Lung (tissue), 12 donors: ENCODE results near the gene NPTN. TPM values are rescaled to one million over a fixed set of nuclear protein-coding genes. Genes with fewer than 3 reads are reported as not detected.

Experiments used
- ATAC-seq: fragments of 200-7000 bp; cut with Tn5 transposase; one replicate; pipeline ENCODE4 v1.9.1; 2020; ENCODE audit warnings: moderate number of reproducible peaks; ENCODE audit not compliant: insufficient read depth, low FRiP score
- DNase-seq, 3 donors: peaks; one replicate each; pipeline ENCODE4 v3.0.0-alpha.2; 2013 to 2017
- H3K27ac ChIP-seq, 2 donors: one replicate each; pipeline ENCODE4 v1.5.1; 2013; ENCODE audit warnings: mild to moderate bottlenecking in 2 of 2, moderate library complexity in 2 of 2, control low read depth in 1 of 2, inconsistent platforms in 1 of 2, low read depth in 1 of 2, low read length in 1 of 2
- H3K27me3 ChIP-seq, 3 donors: one replicate each; pipeline ENCODE4 v1.5.1; 2013; ENCODE audit warnings: low read length in 2 of 3; ENCODE audit not compliant: control insufficient read depth in 3 of 3, insufficient read depth in 3 of 3
- H3K36me3 ChIP-seq, 4 donors: one replicate each; pipeline ENCODE4 v1.5.1; 2013; ENCODE audit warnings: low read length in 4 of 4, mild to moderate bottlenecking in 1 of 4, moderate library complexity in 1 of 4; ENCODE audit not compliant: control insufficient read depth in 4 of 4, insufficient read depth in 4 of 4
- H3K4me1 ChIP-seq, 5 donors: one replicate each; pipeline ENCODE4 v1.5.1; 2013; ENCODE audit warnings: low read length in 5 of 5, mild to moderate bottlenecking in 2 of 5, moderate library complexity in 1 of 5; ENCODE audit not compliant: control insufficient read depth in 5 of 5, insufficient read depth in 5 of 5
- H3K4me3 ChIP-seq: one replicate; pipeline ENCODE4 v1.5.1; 2013; ENCODE audit warnings: mild to moderate bottlenecking, control low read depth, moderate library complexity
- H3K9ac ChIP-seq, 2 donors: one replicate each; pipeline ENCODE4 v1.5.1; 2013; ENCODE audit warnings: low read length in 2 of 2, control low read depth in 1 of 2; ENCODE audit not compliant: insufficient read depth in 1 of 2
- H3K9me3 ChIP-seq, 4 donors: one replicate each; pipeline ENCODE4 v1.5.1; 2013; ENCODE audit warnings: low read length in 3 of 4, mild to moderate bottlenecking in 1 of 4, moderate library complexity in 1 of 4; ENCODE audit not compliant: control insufficient read depth in 4 of 4, insufficient read depth in 3 of 4
- CTCF ChIP-seq: IDR thresholded peaks from 2 replicates; pipeline ENCODE4 v1.5.1; 2012; ENCODE audit warnings: mild to moderate bottlenecking; ENCODE audit errors: control extremely low read depth, extremely low read depth
- WGBS, 2 donors: extraction: QIAGEN DNeasy Blood & Tissue Kit; methylation state at CpG; one replicate each; pipeline ENCODE4 v1.1.7; 2013; 5-methylcytosine and 5-hydroxymethylcytosine counted together
- polyA plus RNA-seq, 2 donors: library from polyadenylated mRNA; stranded (reverse); fragments of 200-250 nt; gene quantifications; one replicate each; pipeline ENCODE4 v1.2.1, GENCODE V29; 2013
- total RNA-seq, 2 donors: library from RNA; depleted of rRNA in 1 of 2; stranded (reverse); fragments of >200 nt in 1 of 2; gene quantifications; one replicate each; pipeline ENCODE4 v1.2.1, GENCODE V29; 2014 to 2021
- donor health status: control.
- donor health status: control.
- donor health status: Bipolar disorder and iron deficiency.
- donor health status: healthy.
- donor health status: DM: yes; HTN: yes; CAD: no.

The NPTN gene
- total and polyA plus RNA-seq, 4 donors, result 34.1 to 148 (median 122) TPM

GRCh38 chr15:73617913-73618312, 15.3 kb downstream of the NPTN start:
- H3K9me3 ChIP-seq, result no peaks in the 10 kb centered on the region
- H3K27ac ChIP-seq, result no peak overlapping the region
- H3K4me1 ChIP-seq, result peaks cover 0 to 18% (median 3%) of the 10 kb centered on the region in 5 donors
- H3K36me3 ChIP-seq, result peaks cover 0 to 5% (median 0%) of the 10 kb centered on the region in 4 donors
- no peak for ATAC-seq
- no peak overlapping the region for H3K4me3 ChIP-seq
- TF ChIP-seq CTCF, result no peak
- no peak for DNase-seq
- no peak overlapping the region for H3K9ac ChIP-seq
- 82 to 86% methylated on average over 5 of the region's 5 CpGs for WGBS, 2 donors
- no peaks in the 10 kb centered on the region for H3K27me3 ChIP-seq

- WGBS, 2 donors, result 92 to 93% methylated on average over 2 of the region's 2 CpGs
- ATAC-seq (no peak), DNase-seq (no peak)
- peaks cover 0 to 5% (median 0%) of the 10 kb centered on the region in 4 donors for H3K36me3 ChIP-seq
- peaks cover 0 to 22% (median 3%) of the 10 kb centered on the region in 5 donors for H3K4me1 ChIP-seq
- H3K27ac ChIP-seq, result no peak overlapping the region
- H3K4me3 ChIP-seq, result no peak overlapping the region
- H3K9ac ChIP-seq, result no peak overlapping the region
- no peak for TF ChIP-seq CTCF
- no peaks in the 10 kb centered on the region for H3K27me3 ChIP-seq
- no peaks in the 10 kb centered on the region for H3K9me3 ChIP-seq
These were observed 15.8 kb downstream of the NPTN start for GRCh38 chr15:73617301-73617831.

- ATAC-seq (no peak), DNase-seq (no peak)
- Histone ChIP-seq H3K27me3 (no peaks in the 10 kb centered on the region), H3K4me1 (peaks cover 4 to 39% (median 6%) of the 10 kb centered on the region in 5 donors), H3K4me3 (no peak overlapping the region), H3K9ac (no peak overlapping the region), H3K36me3 (peaks cover 0 to 1% (median 0%) of the 10 kb centered on the region in 4 donors), H3K27ac (no peak overlapping the region), H3K9me3 (peaks cover 0 to 3% (median 0%) of the 10 kb centered on the region in 4 donors)
- no peak for TF ChIP-seq CTCF
- 71 to 79% methylated on average over 2 of the region's 2 CpGs for WGBS, 2 donors
These were observed 24.2 kb downstream of the NPTN start for GRCh38 chr15:73608941-73609340.

GRCh38 chr15:73608475-73608874, 24.7 kb downstream of the NPTN start:
- ATAC-seq (no peak), DNase-seq (no peak)
- no peak overlapping the region for H3K4me3 ChIP-seq
- peaks cover 0 to 1% (median 0%) of the 10 kb centered on the region in 4 donors for H3K36me3 ChIP-seq
- peaks cover 4 to 41% (median 6%) of the 10 kb centered on the region in 5 donors for H3K4me1 ChIP-seq
- WGBS, 2 donors, result 81 to 85% methylated on average over 1 of the region's 1 CpG
- H3K9ac ChIP-seq, result no peak overlapping the region
- no peak for TF ChIP-seq CTCF
- no peaks in the 10 kb centered on the region for H3K27me3 ChIP-seq
- H3K9me3 ChIP-seq, result peaks cover 0 to 3% (median 0%) of the 10 kb centered on the region in 4 donors
- H3K27ac ChIP-seq, result no peak overlapping the region
